GM18909 (cell line): Measurements from ENCODE around the gene SYT13.

Experiments
- ATAC-seq: cut with Tn5 transposase; IDR thresholded peaks from one replicate; pipeline ENCODE4 v1.9.1; 2021; ENCODE audit warnings: mild to moderate bottlenecking; ENCODE audit not compliant: unreplicated experiment, poor library complexity

Gene SYT13

DNA sequence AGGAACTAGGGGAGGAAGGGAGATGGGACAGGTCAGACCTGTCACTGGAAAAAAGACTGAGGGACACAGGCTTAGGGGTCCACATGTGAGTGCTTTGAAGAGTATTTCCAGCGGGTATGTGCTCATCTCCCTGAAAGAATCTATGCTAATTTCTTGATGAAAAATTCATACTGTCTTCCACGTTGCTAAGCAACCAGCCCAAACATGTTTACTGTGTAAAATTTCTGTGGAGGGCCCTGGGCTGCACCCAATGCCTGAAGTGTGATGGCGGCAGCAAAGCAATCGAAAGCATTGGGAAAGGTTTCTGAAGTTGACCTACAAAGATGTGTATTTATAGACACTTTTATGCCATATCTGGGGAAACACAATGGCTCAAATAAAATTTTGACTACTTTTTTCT, 7.4 kb downstream of the SYT13 start:
- ATAC-seq: no peak

DNA sequence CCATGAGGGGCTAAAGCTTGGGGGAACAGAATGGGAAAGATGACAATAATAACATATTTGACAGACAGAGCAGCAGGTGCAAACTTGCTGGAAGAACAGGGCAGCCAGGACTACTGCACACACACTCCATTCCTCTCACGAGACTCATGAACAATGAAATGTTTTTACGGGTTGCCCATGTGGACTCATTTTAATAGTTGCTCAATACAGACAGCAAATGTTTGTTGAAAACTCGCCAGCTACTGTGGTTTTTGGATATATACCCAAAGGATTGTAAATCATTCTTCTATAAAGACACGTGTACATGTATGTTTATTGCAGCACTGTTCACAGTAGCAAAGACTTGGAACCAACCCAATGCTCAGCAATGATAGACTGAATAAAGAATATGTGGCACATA, 10.3 kb downstream of the SYT13 start:
- ATAC-seq: no peak

DNA sequence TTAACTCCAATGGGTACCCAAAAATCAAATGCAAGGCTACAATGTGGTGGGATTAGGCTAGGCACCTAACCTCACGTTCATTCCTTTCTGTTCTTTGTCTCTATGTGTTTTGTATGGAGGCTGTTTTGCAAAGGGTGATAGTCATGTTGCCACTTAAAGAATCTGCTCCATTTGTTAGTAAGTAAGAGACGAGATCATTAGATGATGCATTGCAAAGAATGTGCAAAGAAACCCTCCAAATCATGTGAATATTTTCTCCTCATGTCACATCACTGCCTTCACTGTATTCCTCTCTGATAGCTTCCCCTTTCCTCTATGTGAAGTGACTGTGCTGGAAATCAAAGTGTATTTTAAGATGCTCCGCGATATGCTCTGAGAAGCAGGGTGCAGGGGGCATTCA, 11.9 kb downstream of the SYT13 start:
- no peak for ATAC-seq

DNA sequence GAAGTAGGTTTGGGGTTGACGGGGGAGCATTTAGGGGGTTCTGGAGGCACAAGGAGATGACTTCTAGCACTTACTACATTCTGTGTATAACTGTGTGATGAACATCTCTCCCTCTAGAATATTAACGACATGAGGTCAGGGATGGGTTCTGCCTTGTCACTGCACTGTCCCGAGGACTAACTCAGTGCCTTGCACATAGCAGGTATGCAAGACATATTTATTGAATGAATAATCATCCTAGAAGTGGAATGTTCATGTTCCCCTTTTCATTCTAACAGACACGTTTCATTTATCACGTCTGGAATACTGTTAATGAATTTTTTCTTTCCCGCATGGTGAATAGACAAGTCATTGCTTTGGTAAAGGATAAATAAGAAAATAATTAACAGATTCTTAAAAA, 12.6 kb downstream of the SYT13 start:
- ATAC-seq: no peak

DNA sequence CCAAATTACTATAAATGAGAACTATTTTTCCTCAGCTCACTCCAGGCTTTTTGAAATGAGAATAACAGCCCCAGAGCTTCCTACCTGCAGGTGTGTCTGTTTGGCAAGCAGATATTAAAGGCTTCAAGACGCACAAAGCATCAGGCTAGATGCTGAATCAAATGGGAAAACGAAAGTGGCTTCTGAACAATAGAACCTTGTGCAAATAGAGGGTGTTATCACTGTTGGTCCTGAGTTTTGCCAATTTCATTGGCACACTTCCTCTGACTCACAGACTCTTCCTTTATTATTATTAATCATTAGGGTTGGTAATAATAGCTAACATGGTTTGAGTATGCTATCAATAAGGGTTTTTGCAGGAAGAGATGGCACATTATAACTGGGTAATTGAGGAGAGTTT, 13.4 kb downstream of the SYT13 start:
- ATAC-seq: no peak

DNA sequence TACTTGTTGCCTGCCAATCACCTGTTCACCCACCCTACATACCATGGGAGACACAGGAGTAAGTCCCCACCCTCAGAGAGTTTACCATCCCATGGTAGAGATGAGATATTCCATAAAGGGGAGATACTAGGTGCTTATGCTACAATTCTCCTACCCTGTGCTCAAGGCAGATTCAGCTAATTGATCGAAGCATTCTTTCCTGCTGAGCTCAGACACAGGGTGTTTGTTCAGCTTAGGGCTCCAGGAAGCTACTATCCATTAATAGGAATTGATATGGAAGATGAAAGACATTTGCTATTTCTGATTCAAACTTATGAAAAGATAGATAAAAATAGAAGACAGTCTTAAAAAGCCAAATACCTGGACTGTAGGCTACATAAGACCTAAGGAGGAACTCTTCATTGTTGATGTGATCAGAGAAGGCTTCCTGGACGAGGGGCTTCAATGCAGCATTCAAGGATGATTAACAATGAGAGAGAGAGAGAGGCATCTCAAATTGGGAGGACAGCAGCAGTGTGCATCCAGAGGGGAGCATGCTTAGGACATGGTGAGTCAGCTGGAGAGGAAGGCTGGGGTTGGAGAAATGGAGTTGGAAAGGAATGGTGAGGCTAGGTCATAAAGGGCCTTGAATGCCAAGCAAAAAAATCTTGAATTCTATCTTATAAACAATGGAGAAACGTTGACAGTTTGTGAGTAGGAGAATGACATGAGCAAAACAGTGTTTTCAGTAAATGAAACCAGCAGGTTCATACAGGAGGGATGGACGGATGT, 15.0 kb downstream of the SYT13 start:
- no peak for ATAC-seq

DNA sequence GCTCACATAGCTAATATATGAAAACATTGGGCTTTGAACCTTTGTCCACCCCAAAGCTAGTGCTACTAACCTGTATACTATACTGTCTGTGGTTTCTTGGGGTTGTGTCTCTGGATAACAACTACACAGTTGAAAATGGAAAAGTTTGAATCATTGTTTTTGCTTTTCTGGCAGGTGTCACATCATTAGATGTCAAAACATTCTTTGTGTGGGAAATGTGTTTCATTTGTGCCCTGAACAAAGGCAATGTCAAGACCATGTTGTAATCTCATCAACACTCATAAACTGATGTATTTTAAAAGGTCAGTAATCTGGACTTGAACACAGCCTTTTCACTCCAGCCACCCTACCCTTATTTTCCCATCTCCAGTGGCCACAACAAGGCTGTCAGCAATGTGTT, 16.5 kb downstream of the SYT13 start:
- no peak for ATAC-seq

DNA sequence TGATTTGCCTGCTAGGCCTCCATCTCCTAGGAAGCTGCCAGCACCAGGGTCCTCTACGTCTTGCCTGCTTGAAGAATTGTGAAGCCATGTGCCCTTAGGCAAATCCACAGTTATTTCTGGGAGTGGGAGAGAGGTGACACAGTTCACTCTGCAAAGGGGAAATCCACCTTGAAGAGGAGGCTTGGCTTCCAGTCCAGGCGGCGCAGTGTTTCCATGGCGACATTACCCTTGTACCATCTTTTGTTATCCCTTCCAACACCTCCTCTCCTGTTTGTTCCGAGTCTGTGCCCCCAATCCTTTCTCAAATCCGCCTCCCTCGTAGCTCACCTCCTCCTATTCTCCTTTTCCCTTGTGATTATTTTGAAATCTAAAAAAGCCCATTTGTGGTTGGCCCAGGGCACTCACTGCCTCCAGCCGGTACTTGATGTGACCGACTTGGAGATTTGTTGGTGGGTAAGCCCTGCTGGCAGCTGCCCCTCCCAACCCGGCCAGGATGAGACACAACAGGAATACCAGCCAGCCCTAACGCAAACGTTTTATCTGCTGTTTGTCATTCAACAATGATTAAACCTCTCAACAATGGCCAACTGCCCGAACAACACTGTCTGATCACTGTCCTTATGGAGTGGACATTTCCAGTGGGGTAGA, 18.4 kb downstream of the SYT13 start:
- no peak for ATAC-seq

DNA sequence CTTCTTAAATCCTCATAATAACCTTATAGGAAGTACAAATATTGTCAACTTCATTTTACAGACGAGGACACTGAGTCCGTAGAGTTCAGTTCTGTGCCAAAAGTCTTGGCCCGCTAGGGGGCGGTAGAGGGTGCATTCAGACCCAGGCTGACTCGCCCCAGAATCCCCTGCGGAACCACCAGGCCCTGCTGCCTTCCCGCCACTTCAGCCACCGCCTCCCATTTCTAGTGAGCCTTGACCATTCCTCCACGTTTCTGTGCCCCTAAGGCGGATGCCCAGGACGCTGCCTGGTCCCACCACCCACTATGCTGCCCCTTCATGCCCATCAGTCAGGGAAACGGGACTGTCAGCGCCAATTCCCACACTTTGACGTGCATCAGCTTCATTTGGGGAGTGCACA, 19.1 kb downstream of the SYT13 start:
- no peak for ATAC-seq

DNA sequence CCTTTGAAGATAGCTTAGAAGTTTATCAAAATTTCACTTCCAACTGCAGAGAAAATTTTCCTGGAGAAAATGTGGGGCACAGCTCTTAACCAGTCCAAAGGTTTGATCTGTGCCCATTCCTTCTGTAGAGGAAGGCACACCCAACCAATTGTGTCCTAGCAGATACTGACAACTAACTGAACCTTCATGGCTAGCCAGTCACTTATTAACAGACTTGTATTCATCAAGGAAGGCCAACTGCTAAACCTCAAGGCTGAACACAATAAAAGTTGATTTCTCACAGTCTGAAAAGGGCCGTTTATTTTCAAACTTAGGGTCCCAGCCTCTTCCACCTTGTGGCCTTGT, 19.5 kb downstream of the SYT13 start:
- ATAC-seq: no peak

DNA sequence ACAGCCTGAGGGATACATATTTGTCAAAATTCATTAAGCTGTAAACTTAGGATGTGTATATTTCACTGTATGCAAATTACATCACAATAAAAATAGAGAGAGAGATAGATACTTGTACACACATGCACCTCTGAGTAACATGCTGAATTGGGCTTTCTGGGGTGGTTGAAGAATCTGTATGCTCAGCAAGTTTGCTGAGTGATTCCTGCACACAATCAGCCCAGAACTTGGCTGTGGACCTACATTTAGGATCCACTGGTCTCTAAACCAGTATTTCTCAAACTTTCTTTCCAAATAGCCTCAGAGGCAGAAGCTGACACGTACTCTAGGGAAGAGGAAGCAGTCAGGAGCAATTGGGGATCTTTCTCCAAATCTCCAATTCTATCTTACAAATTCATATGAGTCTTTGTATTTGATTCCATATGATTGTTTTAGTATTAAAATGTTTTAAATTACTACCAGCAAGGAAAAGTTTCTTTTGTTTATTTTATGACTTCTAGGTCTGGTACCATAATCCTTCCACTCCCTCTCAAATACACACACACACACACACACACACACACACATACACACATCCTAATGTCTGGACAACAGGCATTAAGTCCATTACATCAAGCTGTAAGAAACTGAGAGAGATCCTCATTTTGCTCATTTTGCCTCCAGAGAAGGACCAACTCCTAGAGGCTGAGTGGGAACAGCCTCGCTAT, 20.0 kb downstream of the SYT13 start:
- ATAC-seq: no peak

DNA sequence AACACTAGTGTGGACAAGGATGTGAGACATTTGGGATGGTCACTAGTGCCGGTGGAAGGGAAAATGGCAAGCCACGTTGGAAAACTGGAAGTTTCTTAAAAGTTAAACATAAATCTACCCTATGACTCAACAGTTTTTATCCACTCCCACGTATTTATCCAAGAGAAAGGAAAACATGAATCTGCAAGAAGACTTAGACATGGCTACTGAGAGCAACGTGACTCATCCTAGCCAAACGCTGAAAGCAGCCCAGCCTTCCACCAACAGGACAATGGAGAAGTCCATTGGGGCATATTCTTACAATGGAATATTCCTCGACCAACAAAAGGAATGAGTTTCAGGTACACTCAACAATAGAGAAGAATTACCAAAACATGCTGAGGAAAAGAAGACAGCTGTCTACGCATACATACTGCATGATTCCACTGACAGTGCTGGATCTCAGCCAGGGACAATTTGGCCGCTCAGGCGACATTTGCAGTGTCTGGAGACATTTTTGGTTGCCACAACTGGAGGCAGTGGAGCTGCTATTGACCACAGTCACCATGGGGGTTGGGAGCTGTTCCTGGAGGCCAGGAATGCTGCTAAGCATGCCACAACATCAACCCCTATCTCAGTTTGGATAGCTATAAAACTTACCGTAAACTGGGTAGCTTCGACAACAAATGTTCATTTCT, 21.2 kb downstream of the SYT13 start:
- no peak for ATAC-seq

DNA sequence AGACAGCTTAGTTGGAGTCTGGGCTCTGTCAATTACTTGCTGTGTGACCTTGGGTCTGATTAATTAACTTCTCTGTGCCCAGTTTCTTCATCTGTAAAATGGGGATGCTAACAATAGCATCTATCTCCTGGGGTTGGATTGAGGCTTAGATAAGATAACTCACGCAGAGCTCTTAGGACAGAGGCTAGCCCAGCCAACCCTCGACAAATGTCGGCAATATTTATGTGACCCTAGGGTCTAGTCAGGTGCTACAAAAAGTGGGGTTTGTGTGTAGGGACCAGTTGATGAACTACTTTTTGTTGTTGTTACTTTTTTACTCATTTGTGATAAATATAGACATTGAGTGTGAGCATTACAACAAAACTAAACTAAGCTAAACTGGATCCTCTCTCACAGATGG, 22.4 kb downstream of the SYT13 start:
- no peak for ATAC-seq

DNA sequence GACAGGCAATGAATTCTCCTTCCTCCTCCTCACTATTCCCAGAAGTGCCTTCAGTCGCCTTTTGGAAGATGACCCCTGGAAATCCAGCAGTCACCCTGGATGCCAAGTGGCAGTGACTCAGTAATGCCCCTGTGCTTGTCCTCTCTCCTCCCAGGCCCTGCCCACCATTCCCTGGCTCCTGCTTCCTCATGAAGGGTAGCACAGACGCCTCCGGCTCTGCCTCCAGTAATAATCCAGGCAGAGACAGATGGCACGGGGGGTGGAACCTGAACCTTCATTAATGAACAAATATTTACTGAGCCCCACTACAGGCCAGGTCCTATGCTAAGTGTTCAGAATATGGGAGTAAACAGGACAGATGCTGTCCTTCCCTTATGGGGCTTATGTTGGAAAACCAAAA, 23.2 kb downstream of the SYT13 start:
- no peak for ATAC-seq

DNA sequence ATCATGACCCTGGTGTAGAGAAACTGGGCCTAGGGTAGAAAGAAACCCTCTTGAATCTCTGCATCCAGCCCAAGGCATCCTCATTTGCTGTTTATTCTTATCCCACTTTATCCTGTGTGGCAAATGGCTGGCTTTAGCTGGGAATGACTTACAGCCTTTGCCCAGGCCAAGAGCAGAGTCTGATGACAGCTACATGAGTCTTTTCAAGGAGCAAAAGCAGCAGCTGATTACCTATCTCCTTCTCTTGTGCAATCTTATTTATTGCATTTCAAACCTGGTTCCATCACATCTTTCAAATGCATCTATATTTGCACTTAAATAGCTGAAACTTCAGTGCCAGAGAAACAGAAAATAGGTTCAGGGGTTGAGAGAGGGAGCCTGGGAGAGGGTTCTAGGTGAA, 26.1 kb downstream of the SYT13 start:
- ATAC-seq: no peak

DNA sequence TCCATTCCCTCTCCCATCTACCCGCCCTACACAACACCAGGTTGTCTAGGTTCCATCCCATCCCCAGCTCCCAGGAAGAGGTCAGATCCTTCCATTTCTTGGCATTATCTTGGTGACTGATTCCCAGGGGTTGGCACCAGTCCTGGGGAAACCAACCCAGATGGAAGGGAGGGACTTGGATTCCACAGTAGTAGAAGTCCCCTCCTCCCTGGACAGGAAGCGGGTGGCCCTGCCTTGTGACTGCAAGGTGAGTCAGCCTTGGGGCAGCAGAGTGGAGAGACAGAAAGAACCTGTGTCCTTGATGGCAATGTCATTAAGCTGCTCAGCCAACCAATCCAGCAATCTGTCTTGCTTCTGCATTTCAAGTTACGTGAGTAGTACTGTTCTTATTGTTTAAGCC, 26.5 kb downstream of the SYT13 start:
- ATAC-seq: no peak

DNA sequence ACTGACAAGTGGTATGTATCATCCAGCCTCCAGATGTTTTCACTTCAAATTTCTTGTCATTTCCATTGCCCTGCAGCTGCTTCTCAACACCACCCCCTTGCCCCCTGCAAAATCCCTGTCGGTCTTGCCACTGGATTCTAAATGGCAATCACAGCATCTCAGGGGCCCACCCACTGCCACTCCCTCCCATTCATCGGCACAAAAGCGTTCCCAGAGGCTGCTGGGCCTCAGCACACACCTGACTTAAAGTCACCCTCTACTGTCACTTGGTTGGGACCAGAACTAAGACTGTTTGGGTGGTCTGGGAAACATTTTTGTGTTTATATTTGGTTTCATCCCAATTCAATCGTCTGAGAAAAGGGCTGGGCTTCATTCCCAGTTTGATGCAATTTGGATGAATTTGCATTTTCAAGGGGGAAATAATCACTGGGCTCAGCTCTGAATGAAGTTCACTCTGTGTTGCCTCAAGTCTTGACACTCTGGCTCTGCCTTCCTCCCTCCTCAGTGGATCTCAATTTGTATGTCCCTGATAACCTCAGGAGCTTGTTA, 27.1 kb downstream of the SYT13 start:
- no peak for ATAC-seq

DNA sequence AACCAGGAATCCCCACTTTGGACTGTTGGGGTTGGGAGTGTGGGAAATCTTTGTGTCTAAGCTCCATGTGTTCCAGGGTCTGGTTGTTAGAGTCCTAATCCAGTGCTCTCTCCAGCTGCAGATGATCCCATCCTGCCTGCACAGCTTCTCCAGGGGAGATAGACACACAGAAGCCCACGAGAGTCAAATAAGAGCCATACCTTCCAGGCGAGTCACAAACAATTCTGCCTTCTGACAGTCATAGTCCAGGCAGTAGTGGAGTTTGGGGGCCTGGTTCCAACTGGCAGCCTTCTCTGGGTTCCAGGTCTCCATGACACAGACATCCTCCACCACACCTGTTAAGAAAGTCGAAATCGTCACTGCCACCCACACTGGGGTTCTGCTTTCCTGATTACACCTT, 32.1 kb downstream of the SYT13 start:
- no peak for ATAC-seq

DNA sequence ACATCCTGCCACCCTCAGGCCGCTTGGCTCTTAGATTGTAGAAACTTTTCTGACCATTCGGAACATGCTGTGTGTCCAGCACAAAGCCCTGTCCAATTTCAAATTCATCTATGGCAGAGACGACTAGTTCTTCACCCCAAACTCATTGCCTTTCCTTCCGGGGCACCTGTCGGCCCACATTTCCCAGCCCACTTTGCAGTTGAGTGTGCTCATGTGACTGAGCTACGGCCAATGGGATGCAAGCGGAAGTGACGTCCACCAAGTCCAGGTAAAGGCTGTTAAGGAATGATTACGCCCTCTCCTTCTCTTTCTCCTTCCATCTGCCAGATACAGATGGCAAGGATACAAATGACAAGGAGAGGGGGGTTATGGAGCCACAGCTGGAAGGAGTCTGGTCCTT, 32.5 kb downstream of the SYT13 start:
- ATAC-seq: no peak

DNA sequence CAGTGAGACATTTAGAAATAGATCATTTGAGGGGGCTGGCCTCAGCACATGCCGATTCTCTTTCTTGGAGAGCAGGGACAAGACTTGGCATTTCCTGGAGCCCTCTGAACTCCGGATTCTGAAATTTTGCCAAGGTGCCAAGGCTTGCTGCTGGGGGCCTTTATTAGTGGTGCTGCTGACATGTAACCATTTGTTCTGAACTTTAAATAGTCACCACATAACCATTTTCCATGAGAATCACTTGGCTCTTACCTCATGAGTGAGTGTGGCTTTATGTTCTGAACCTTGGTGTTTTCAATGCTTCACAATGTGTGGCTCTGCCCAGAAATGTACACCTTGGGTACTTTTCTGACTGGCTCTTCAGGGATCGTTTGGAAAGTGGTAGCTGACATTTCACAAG, 33.3 kb downstream of the SYT13 start:
- ATAC-seq: no peak
